ENCODE results near the gene GH2. TPM values are rescaled to one million over a fixed set of nuclear protein-coding genes. Genes with fewer than 3 reads are reported as not detected.
"Not testable (repeated sequence)": the region's sequence is repeated elsewhere in the genome, so short reads cannot be mapped to it uniquely, and the experiment has no call there.

Gene GH2
- total RNA-seq, 2 experiments from 2014 or later = not detected

DNA sequence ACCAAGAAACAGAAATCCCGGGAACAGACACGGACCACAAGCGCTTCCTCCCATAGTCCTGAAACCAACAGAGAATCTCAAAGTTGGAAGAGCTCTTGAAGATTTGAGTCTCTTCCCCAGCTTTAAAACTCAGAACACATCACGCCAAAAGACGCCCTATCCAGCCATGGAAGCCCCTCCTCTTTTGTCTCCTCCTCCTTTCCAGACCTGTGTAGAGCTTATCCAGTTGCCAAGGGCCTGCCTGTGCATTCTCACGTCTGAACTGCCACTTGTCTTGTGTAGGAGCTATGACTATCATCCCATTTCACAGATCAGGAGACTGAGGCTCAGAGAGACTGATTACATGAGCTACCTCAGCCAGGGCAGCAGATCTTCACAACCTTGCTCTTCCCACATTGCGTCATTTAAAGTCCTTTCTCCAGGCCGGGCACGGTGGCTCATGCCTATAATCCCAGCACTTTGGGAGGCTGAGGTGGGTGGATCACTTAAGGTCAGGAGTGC, 932 bp upstream of the GH2 start:
- not testable (repeated sequence) for ATAC-seq; DNase-seq; H3K4me1 Mint-ChIP-seq; H3K9me3 Mint-ChIP-seq (ENCODE audit: low read depth); H3K27ac Mint-ChIP-seq; H3K36me3 Mint-ChIP-seq; H3K4me3 Mint-ChIP-seq
- CTCF ChIA-PET = interaction anchor here (0.8 to 3.9 kb wide), 6 partner anchors 17 to 137 kb away, joined by 3 to 23 read pairs (median 4); no protein-coding TSS in a partner anchor
- peaks cover 16% of the 10 kb centered on the region for H3K27me3 Mint-ChIP-seq

DNA sequence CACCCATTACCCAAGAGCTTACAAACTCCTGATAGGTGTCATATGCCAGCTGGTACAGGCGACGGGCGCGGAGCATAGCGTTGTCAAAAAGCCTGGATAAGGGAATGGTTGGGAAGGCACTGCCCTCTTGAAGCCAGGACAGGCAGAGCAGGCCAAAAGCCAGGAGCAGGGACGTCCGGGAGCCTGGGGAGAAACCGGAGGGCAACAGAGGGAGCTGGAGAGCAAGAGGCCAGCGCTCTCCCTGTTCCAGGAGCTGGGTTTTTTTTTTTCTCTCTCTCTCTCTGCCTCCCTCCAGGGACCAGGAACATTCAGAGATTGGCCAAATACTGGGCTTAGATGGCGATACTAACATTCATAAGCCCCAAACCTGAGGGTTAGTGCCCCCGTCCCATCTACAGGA, 407 bp downstream of the GH2 start:
- not testable (repeated sequence) for H3K27me3 Mint-ChIP-seq; ATAC-seq; H3K4me1 Mint-ChIP-seq; H3K4me3 Mint-ChIP-seq; DNase-seq; H3K9me3 Mint-ChIP-seq (ENCODE audit: low read depth); H3K36me3 Mint-ChIP-seq; H3K27ac Mint-ChIP-seq
- CTCF ChIA-PET = interaction anchor here (0.7 to 3.9 kb wide), 6 partner anchors 16 to 40 kb away, joined by 3 to 23 read pairs (median 4); no protein-coding TSS in a partner anchor

DNA sequence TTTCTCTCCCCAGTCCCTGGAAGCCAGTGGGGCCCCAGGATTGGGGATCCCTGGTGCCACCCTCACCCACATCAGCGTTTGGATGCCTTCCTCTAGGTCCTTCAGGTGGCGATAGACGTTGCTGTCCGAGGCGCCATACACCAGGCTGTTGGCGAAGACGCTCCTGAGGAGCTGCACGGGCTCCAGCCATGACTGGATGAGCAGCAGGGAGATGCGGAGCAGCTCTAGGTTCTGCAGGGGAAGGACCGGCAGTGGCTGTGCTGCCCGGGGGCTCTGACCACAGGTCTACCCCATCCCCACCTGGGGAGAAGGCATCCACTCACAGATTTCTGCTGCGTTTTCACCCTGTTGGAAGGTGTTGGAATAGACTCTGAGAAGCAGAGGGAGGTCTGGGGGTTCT, 1.0 kb downstream of the GH2 start:
- H3K9me3 Mint-ChIP-seq (ENCODE audit: low read depth) = no peaks in the 10 kb centered on the region

DNA sequence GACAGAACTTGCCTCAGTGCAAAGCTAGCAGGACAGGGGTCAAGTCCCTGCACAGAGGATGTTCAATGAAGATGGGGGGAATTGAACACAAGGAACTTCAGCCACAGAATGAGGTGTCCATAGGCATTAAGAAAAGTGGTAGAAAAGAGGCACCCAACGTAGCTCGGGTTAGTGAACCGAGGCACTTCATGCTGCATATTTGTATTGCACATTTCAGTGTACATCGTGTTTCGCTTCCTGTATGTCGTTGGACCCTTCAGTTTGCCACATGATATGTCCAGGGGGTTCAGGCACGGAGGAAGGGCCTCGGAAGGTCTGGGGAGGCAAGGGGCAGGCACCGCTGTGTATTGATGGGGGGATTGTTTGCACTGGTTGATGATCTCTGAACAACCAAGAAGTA, 3.3 kb downstream of the GH2 start:
- not testable (repeated sequence) for H3K9me3 Mint-ChIP-seq (ENCODE audit: low read depth); H3K36me3 Mint-ChIP-seq; H3K27ac Mint-ChIP-seq; H3K4me3 Mint-ChIP-seq; ATAC-seq; H3K27me3 Mint-ChIP-seq; DNase-seq; H3K4me1 Mint-ChIP-seq
- CTCF ChIA-PET = interaction anchor here (0.7 to 1.0 kb wide), 3 partner anchors 9 to 12 kb away, joined by 3 to 4 read pairs (median 3); no protein-coding TSS in a partner anchor

More for the DNA sequence above, 1.0 kb downstream of the GH2 start:
- no peaks in the 10 kb centered on the region for H3K36me3 Mint-ChIP-seq
- CTCF ChIA-PET = interaction anchor here (1.0 to 3.9 kb wide), 3 partner anchors 15 to 39 kb away, joined by 3 to 23 read pairs (median 8); no protein-coding TSS in a partner anchor
- H3K4me1 Mint-ChIP-seq = peaks cover 10% of the 10 kb centered on the region
- DNase-seq = no peak
- ATAC-seq = no peak
- H3K27ac Mint-ChIP-seq = no peak overlapping the region
- H3K4me3 Mint-ChIP-seq = no peak overlapping the region
- peaks cover 9% of the 10 kb centered on the region for H3K27me3 Mint-ChIP-seq

DNA sequence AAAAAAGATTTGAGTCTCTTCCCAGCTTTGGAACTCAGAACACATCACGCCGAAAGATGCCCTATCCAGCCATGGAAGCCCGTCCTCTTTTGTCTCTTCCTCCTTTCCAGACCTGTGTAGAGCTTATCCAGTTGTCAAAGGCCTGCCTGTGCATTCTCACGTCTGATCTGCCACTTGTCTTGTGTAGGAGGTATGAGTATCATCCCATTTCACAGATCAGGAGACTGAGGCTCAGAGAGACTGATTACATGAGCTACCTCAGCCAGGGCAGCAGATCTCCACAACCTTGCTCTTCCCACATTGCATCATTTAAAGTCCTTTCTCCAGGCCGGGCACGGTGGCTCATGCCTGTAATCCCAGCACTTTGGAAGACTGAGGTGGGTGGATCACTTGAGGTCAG, 7.1 kb downstream of the GH2 start:
- H3K9me3 Mint-ChIP-seq (ENCODE audit: low read depth); DNase-seq; H3K36me3 Mint-ChIP-seq; H3K4me1 Mint-ChIP-seq; H3K4me3 Mint-ChIP-seq; ATAC-seq; H3K27ac Mint-ChIP-seq: not testable (repeated sequence)
- H3K27me3 Mint-ChIP-seq = peaks cover 20% of the 10 kb centered on the region
- CTCF ChIA-PET = interaction anchor here (1.4 kb wide), 1 partner anchor 9 kb away, joined by 3 read pairs; no protein-coding TSS in a partner anchor

DNA sequence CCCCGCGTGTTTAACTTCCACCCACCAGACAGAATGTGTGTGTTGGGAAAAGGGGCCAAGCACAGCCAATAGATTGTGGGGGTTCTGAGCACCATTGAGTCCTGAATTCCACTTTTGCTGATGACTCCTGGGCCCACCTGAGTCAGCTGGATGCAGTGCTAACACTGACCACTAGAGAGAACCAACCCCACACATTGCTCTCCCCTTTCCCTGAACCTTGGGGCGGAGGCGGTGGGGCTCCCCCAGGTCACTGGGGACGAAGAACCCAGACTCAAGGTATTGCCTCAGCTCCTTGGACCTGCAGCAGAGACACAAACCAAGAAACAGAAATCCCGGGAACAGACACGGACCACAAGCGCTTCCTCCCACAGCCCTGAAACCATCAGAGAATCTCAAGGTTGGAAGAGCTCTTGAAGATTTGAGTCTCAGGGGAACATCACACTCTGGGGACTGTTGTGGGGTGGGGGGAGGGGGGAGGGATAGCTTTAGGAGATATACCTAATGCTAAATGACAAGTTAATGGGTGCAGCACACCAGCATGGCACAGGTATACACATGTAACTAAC, 7.6 kb downstream of the GH2 start:
- H3K27me3 Mint-ChIP-seq = peaks cover 20% of the 10 kb centered on the region
- H3K36me3 Mint-ChIP-seq, ATAC-seq: not testable (repeated sequence)

DNA sequence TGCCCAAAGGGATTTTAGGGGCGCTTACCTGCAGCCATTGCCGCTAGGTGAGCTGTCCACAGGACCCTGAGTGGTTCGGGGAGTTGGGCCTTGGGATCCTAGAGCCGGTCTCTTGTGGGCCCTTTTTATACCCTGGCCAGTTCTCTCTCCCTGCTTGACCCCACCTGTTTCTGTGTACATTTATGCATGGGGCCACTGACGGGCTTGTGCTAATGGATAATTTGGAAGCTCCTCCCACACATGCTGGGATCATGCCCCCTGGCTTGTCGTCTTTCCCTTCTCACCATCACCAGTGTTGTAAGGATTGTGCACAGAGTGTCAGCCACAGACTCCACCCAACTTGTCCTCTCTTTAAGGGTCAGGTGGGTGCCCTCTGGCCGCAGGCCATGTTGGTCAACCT, 8.2 kb downstream of the GH2 start, which contains the start of gene CSH2:
CSH2 (minus strand) TSS at position 101 of the 400 bp plus-strand sequence; CDS start at position 38, 63 bp downstream.
- ATAC-seq; H3K4me1 Mint-ChIP-seq; H3K9me3 Mint-ChIP-seq (ENCODE audit: low read depth); DNase-seq; H3K36me3 Mint-ChIP-seq; H3K27ac Mint-ChIP-seq; H3K4me3 Mint-ChIP-seq: not testable (repeated sequence)
- CTCF ChIA-PET = interaction anchor here (1.4 kb wide), 1 partner anchor 8 kb away, joined by 3 read pairs; no protein-coding TSS in a partner anchor
- peaks cover 20% of the 10 kb centered on the region for H3K27me3 Mint-ChIP-seq

More for the DNA sequence above, 7.6 kb downstream of the GH2 start:
- not testable (repeated sequence) for H3K4me3 Mint-ChIP-seq; H3K9me3 Mint-ChIP-seq (ENCODE audit: low read depth); H3K27ac Mint-ChIP-seq; H3K4me1 Mint-ChIP-seq
- DNase-seq = peak; percentile 12
- CTCF ChIA-PET = interaction anchor here (1.4 kb wide), 1 partner anchor 8 kb away, joined by 3 read pairs; no protein-coding TSS in a partner anchor

DNA sequence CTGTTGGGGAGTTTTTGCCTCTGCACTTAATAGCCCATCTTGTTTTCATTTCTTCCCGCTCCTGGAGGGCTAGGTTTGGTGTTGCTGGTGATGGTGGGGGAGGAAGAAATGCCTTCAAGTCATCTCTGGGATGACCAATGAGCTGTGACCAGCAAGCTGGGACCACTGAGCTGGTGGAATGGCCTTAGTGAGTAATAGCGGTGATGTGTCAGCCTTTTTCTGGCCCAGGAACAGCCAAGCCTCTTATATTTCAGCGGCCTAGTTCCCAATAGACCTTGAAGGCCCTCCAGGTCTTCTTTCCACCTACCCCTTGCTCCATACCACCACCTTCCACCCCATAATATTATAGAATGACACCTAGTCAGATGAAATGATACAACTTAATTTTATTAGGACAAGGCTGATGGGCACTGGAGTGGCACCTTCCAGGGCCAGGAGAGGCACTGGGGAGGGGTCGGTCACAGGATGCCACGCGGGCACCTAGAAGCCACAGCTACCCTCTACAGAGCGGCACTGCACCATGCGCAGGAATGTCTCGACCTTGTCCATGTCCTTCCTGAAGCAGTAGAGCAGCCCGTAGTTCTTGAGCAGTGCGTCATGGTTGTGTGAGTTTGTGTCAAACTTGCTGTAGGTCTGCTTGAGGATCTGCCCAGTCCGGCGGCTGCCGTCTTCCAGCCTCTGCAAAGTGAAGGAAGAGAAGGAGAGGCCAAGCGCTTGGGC, 9.9 kb downstream of the GH2 start:
- CTCF ChIA-PET, H3K4me1 Mint-ChIP-seq, H3K27ac Mint-ChIP-seq: not testable (repeated sequence)

DNA sequence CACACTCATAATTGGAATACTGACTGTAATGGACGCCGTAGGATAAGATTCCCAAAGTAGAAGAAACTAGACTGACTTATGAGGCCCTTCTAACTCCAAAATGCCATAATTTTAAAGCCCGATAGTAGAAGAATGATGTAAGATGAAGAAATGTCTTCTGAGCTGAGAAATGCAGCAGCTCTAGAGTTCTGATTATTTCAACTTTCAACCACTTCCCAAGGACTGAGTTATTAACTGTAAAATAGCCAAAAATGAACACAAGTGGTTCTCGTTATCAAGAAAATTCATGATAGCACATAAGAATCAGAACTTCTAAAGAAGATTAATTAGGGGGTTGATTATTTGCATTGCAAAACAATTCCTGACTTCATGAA, 11.5 kb downstream of the GH2 start:
- H3K4me3 Mint-ChIP-seq; H3K9me3 Mint-ChIP-seq (ENCODE audit: low read depth); H3K36me3 Mint-ChIP-seq; H3K27ac Mint-ChIP-seq; DNase-seq; ATAC-seq; H3K4me1 Mint-ChIP-seq: not testable (repeated sequence)
- H3K27me3 Mint-ChIP-seq = peaks cover 24% of the 10 kb centered on the region
- CTCF ChIA-PET = interaction anchor here (1.2 to 1.7 kb wide), 2 partner anchors 18 to 121 kb away, joined by 3 to 6 read pairs; no protein-coding TSS in a partner anchor

More for the DNA sequence above, 9.9 kb downstream of the GH2 start:
- ATAC-seq; DNase-seq; H3K9me3 Mint-ChIP-seq (ENCODE audit: low read depth); H3K36me3 Mint-ChIP-seq; H3K4me3 Mint-ChIP-seq: not testable (repeated sequence)
- peaks cover 21% of the 10 kb centered on the region for H3K27me3 Mint-ChIP-seq

DNA sequence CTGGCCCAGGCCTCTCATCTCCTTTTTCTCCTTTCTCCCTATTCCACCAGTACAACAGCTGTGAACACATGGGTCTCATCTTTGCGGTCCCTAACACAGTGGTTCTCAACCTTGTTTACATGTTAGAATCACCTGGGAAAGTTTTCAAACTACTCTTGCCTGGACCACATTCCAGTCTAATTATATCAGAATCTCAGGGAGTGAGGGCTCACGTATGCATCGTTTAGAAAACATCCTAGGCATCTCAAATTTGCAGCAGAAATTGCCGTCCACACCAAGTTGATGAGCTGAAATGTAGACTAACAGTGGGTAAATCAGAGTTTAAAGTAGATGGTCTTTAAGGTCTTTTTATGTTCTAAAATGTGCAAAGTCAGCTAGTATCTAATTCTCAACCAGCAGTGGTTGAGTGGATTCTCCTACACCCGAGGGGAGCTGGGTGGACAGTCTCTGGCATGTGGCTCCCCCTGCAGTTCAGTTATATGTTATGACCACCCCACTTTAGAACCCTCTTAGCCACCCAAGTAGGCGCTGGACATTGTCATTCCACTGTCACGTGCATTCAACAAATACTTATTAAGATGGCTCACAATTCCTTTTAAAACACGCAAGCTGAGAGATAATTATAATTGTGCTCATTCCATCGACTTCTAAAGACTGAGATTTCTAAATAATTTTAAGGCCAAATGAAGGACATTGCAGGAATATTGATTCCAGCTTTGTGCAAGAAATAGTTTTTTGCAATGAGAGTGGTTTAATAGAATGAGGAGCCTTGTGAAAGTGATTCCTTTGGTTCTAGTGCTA, 12.1 kb downstream of the GH2 start:
- not testable (repeated sequence) for H3K4me3 Mint-ChIP-seq; H3K36me3 Mint-ChIP-seq; H3K4me1 Mint-ChIP-seq; DNase-seq; H3K27ac Mint-ChIP-seq; H3K9me3 Mint-ChIP-seq (ENCODE audit: low read depth); ATAC-seq
- H3K27me3 Mint-ChIP-seq = peaks cover 24% of the 10 kb centered on the region
- CTCF ChIA-PET = interaction anchor here (1.2 to 1.7 kb wide), 2 partner anchors 18 to 121 kb away, joined by 3 to 6 read pairs; no protein-coding TSS in a partner anchor

DNA sequence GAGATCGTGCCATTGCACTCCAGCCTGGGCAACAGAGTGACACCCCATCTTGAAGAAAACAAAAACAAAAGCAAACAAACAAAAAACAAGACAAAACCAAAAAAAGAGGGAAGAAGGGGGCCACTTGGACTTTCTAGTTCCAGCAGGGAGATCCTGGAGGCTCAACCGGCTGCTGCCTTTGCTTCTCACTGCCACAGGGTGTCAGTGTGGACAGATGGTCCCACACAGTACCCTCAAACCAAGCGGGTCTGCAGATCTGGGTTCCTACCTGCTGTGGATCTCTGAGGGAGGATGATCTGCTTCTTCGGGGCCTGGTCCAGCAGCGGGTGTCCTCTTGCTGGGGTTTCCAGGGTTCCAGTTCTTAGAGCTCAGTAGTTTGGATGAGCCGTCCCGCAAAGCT, 15.1 kb downstream of the GH2 start:
- H3K9me3 Mint-ChIP-seq (ENCODE audit: low read depth); H3K4me3 Mint-ChIP-seq; H3K36me3 Mint-ChIP-seq; DNase-seq; H3K4me1 Mint-ChIP-seq; ATAC-seq; H3K27ac Mint-ChIP-seq: not testable (repeated sequence)
- CTCF ChIA-PET = interaction anchor here (0.7 to 5.3 kb wide), 19 partner anchors 9 to 293 kb away, joined by 3 to 34 read pairs (median 4); partner anchors contain the start of genes GH2 and ICAM2
- peaks cover 31% of the 10 kb centered on the region for H3K27me3 Mint-ChIP-seq

DNA sequence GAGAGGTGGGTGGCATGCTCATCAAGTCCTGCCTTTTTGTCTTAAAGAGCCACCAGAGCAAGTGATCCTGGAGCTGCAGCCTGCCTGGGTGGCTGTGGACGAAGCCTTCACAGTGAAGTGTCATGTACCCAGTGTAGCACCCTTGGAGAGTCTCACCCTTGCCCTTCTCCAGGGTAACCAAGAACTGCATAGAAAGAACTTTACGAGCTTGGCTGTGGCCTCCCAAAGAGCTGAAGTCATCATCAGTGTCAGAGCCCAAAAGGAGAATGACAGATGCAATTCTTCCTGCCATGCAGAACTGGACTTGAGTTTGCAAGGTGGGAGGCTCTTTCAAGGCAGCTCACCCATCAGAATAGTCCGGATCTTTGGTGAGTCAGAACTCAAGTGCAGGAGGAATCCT, 22.5 kb downstream of the GH2 start:
- Mint-ChIP-seq H3K4me3 (no peak overlapping the region), H3K9me3 (ENCODE audit: low read depth) (no peaks in the 10 kb centered on the region), H3K27me3 (peaks cover 38% of the 10 kb centered on the region), H3K27ac (no peak overlapping the region), H3K36me3 (no peaks in the 10 kb centered on the region), H3K4me1 (no peaks in the 10 kb centered on the region)
- ATAC-seq (no peak), DNase-seq (no peak)
- CTCF ChIA-PET = interaction anchor here (0.8 to 2.7 kb wide), 4 partner anchors 11 to 172 kb away, joined by 3 to 15 read pairs (median 6); partner anchors contain the start of gene GH2

DNA sequence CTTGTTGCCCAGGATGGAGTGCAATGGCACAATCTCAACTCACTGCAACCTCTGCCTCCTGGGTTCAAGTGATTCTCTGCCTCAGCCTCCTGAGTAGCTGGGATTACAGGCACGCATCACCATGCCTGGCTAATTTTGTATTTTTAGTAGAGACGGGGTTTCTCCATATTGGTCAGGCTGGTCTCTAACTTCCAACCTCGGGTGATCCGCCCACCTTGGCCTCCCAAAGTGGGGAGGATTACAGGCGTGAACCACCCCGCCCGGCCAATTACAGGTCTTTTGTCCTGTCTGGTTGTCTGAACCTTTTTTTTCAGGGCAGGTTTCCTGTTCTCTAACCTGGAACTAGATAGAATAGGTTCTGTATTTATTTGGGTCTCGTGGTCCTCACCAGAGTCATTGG, 25.3 kb downstream of the GH2 start:
- CTCF ChIA-PET = interaction anchor here (1.5 kb wide), 1 partner anchor 9 kb away, joined by 3 read pairs; no protein-coding TSS in a partner anchor
- H3K4me1 Mint-ChIP-seq; H3K9me3 Mint-ChIP-seq (ENCODE audit: low read depth); ATAC-seq; H3K4me3 Mint-ChIP-seq; H3K27ac Mint-ChIP-seq; H3K36me3 Mint-ChIP-seq: not testable (repeated sequence)
- H3K27me3 Mint-ChIP-seq = peaks cover 40% of the 10 kb centered on the region
- peak; percentile 19 for DNase-seq

Data from activated CD8-positive, alpha-beta memory T cell treated with anti-CD3 and anti-CD28 coated beads, Interleukin-2, amount 10 ng/mL, durations not matched to agents 7 days and 5 days (primary cell).